Thoracic aorta (tissue), 2 donors: Measurements from ENCODE around the gene SLC22A5. TPM values are rescaled to one million over a fixed set of nuclear protein-coding genes. Genes with fewer than 3 reads are reported as not detected.

ENCODE experiments used
- ATAC-seq: fragments of 150-250 bp; one replicate; pipeline ENCODE4 v1.8.0; 2017; ENCODE audit warnings: low read depth; ENCODE audit not compliant: insufficient number of reproducible peaks, low FRiP score
- DNase-seq: peaks from one replicate; pipeline ENCODE4 v3.0.0-alpha.2; 2020; ENCODE audit warnings: low spot score
- H3K27ac ChIP-seq, 2 donors: fragments of 200-600 bp; sonication (generic); 1 replicate in 1 of 2; 2 replicates in 1 of 2; pipeline ENCODE4 v1.5.1; 2016; ENCODE audit warnings: mild to moderate bottlenecking in 2 of 2, moderate library complexity in 2 of 2
- H3K27me3 ChIP-seq: fragments of 200-600 bp; sonication (generic); replicated peaks from 2 replicates; pipeline ENCODE4 v1.6.0; 2016; ENCODE audit warnings: mild to moderate bottlenecking; ENCODE audit not compliant: insufficient read depth
- H3K36me3 ChIP-seq: fragments of 200-600 bp; sonication (generic); one replicate; pipeline ENCODE4 v1.5.1; 2016
- H3K4me1 ChIP-seq, 2 donors: fragments of 200-600 bp; sonication (generic); 1 replicate in 1 of 2; 2 replicates in 1 of 2; pipeline versions ENCODE4 v1.5.1 to v1.6.0; 2016; ENCODE audit warnings: low read depth in 2 of 2, mild to moderate bottlenecking in 1 of 2; ENCODE audit not compliant: control insufficient read depth in 1 of 2
- H3K4me3 ChIP-seq: fragments of 200-600 bp; sonication (generic); 2 replicates; pipeline ENCODE4 v1.5.1; 2016; ENCODE audit warnings: mild to moderate bottlenecking
- H3K9me3 ChIP-seq: fragments of 200-600 bp; sonication (generic); 2 replicates; pipeline ENCODE4 v1.5.1; 2016
- total RNA-seq, 2 donors: library from RNA; depleted of rRNA; stranded (reverse); fragments of >200 nt; gene quantifications; one replicate each; pipeline versions ENCODE4 v1.1.0 to v1.2.3, GENCODE V29; 2016
- TF ChIP-seq, protein P1 (sequence below): fragments of 200-600 bp; sonication (generic); IDR thresholded peaks from one replicate; pipeline ENCODE4 v1.5.1; 2019; ENCODE audit warnings: antibody characterized with exemption

The SLC22A5 gene
- total RNA-seq, 2 donors from 2014 or later, result 24.9 to 30.8 TPM

DNA sequence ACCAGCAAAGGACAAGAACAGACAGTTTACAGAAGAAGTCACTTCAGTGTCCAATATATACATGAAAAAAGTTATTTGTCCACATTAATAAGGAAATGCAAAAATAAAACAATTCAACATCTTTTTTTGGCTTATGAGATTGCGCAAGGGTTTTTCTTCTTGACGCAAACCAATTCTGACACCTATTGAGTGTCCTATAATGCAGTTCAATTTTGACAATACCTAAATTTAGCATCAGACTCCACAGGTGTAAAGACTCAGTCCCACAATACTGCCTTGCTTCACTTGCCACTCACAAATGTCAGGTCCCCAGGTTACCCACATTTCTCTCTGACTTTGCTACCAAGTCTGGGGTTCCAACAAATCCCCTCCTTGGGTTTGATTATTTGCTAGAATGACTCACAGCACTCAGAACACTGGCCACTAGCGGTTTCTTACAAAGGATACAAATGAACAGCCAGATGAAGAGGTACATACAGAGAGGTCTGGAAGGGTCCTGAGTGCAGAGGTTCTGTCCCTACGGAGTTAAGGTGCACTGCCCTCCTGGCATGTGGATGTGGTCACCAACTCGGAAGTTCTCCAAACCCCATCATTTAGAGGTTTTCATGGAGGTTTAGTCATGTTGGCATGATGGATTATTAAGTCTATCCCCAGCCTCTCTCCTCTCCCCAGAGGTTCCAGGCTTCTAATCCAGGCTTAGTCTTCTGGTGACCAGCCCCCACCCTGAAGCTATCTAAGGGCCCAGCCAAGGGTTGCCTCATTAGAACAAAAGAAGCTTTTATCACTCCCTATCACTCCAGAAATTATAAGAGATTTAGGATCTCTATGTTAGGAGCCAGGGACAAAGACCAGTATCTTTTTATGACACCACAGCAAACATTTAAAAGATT is 27.0 kb upstream of the SLC22A5 start:
- H3K36me3 ChIP-seq, result no peaks in the 10 kb centered on the region
- ATAC-seq, result no peak
- TF ChIP-seq, protein P1, sequence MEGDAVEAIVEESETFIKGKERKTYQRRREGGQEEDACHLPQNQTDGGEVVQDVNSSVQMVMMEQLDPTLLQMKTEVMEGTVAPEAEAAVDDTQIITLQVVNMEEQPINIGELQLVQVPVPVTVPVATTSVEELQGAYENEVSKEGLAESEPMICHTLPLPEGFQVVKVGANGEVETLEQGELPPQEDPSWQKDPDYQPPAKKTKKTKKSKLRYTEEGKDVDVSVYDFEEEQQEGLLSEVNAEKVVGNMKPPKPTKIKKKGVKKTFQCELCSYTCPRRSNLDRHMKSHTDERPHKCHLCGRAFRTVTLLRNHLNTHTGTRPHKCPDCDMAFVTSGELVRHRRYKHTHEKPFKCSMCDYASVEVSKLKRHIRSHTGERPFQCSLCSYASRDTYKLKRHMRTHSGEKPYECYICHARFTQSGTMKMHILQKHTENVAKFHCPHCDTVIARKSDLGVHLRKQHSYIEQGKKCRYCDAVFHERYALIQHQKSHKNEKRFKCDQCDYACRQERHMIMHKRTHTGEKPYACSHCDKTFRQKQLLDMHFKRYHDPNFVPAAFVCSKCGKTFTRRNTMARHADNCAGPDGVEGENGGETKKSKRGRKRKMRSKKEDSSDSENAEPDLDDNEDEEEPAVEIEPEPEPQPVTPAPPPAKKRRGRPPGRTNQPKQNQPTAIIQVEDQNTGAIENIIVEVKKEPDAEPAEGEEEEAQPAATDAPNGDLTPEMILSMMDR, result no peak
- H3K4me3 ChIP-seq, result no peak overlapping the region
- H3K27ac ChIP-seq, result no peak overlapping the region
- H3K27me3 ChIP-seq, result no peaks in the 10 kb centered on the region
- no peaks in the 10 kb centered on the region for H3K4me1 ChIP-seq
- no peaks in the 10 kb centered on the region for H3K9me3 ChIP-seq
- DNase-seq, result no peak

DNA sequence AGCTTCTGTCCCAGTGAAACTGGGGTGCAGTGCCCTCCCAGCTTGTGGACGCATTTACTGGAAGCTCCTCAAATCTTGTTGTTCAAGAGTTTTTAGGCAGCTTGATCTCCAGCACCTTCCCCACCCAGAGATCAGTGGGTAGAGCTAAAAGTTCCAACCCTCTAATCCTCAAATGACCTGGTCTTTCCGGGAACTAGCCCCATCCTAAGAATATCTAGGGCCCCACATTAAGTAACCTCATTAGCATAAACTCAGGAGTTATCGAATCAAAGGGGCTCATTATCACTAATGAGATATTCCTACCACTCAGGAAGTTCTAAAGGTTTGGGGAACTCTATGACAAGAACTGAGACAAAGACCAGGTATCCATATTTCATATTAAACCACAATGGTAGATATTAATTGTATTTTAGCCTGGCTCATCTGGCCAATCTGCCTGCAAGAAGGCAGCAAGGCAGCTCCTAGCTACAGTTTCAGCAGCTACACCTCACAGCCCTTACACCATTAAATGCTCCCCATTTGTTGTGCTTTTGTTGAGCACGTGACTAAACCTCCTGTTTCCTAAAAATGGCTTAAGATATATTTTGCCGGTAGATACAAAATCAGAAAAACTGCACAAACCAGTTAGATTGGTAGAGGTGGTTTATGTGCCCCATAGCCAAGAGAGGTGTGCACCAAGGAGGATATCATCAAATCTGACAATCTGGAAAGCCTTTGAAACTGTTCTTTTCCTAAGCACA is 24.6 kb upstream of the SLC22A5 start:
- Histone ChIP-seq H3K4me1 (no peaks in the 10 kb centered on the region), H3K27ac (no peak overlapping the region), H3K9me3 (no peaks in the 10 kb centered on the region), H3K27me3 (no peaks in the 10 kb centered on the region), H3K4me3 (no peak overlapping the region), H3K36me3 (peaks cover 9% of the 10 kb centered on the region)
- TF ChIP-seq, protein P1, result no peak
- no peak for ATAC-seq
- DNase-seq, result no peak

DNA sequence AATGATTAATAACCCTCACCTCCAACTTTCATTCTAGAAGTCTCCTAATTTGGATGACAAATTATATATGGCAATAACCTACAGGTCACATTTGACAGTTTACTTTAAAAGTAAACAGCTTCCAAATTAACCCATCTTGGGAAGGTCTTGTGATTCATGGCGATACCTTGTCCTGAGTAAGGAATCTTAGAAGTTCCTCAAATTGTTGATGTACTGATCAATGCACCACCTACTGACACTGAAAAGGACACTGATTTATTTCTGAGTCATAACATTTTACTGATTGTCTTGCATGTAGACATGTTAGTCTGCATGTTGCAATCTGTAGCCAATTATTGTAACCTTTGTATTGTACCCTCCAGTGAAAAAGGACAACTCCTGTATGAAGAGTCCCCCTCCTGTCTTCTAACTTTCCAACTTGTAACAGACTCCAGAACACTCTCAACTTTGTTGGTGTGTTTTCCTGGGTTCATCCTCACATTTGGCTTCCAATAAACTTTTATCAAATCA is 16.0 kb upstream of the SLC22A5 start:
- H3K27ac ChIP-seq, result no peak overlapping the region
- no peak for DNase-seq
- TF ChIP-seq, protein P1, result no peak
- no peak for ATAC-seq
- peaks cover 9% of the 10 kb centered on the region for H3K36me3 ChIP-seq
- no peaks in the 10 kb centered on the region for H3K27me3 ChIP-seq
- H3K9me3 ChIP-seq, result no peaks in the 10 kb centered on the region
- H3K4me3 ChIP-seq, result no peak overlapping the region
- peaks cover 0 to 5% of the 10 kb centered on the region in 2 donors for H3K4me1 ChIP-seq

DNA sequence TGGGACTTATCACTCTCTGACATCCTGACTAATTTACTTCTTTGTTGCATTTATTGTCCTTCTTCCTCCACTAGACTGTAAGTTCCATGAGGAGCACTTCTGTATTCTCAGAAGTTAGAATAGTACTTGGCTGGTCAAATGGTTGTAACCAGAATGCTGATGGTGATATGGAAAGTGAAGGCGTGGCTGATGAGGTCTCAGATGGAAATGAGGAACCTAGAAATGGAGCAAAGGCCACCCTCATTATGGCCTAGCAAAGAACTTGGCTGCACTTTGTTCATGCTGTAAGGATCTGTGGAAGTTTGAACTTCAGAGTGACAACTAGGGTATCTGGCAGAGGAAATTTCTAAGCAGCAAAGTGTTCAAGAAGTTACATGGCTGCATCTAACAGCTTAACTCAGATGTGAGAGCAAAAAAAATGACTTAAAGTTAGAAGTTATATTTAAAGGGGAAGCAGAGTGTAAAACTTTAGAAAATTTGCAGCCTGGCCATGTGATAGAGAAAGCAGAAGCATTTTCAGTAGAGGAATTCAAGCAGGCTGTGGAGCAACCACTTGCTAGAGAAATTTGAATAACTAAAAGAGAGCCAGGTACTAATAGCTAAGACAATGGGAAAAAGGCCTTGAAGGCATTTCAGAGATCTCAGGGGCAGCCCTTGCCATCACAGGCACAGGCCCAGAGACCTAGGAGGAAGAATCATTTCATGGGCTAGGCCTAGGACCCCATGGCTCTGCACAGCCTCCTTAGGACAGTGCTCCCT is 14.9 kb upstream of the SLC22A5 start:
- TF ChIP-seq, protein P1, result no peak
- no peak overlapping the region for H3K4me3 ChIP-seq
- no peaks in the 10 kb centered on the region for H3K9me3 ChIP-seq
- ATAC-seq, result no peak
- H3K4me1 ChIP-seq, result peaks cover 0 to 5% of the 10 kb centered on the region in 2 donors
- H3K36me3 ChIP-seq, result peaks cover under 1% of the 10 kb centered on the region
- DNase-seq, result no peak
- H3K27ac ChIP-seq, result no peak overlapping the region
- H3K27me3 ChIP-seq, result no peaks in the 10 kb centered on the region
